ENCODE data around the gene SLC39A6.
"Not testable (repeated sequence)": the region's sequence is repeated elsewhere in the genome, so short reads cannot be mapped to it uniquely, and the experiment has no call there.

SLC39A6 gene

GRCh38 chr18:36141576-36141975, 12.4 kb upstream of the SLC39A6 start:
- in situ Hi-C loops (cut with MboI; ENCODE audit: low sequenced_read_pairs) = no loop called here

GRCh38 chr18:36139245-36139644, 10.1 kb upstream of the SLC39A6 start:
- in situ Hi-C loops (cut with MboI; ENCODE audit: low sequenced_read_pairs) = no loop called here

- in situ Hi-C loops (cut with MboI; ENCODE audit: low sequenced_read_pairs) = no loop called here
Observed at GRCh38 chr18:36135264-36135663, 6.1 kb upstream of the SLC39A6 start.

GRCh38 chr18:36132756-36133155, 3.6 kb upstream of the SLC39A6 start:
- in situ Hi-C loops (cut with MboI; ENCODE audit: low sequenced_read_pairs) = no loop called here

- in situ Hi-C loops (cut with MboI; ENCODE audit: low sequenced_read_pairs) = no loop called here
Observed at GRCh38 chr18:36131692-36132483, 2.7 kb upstream of the SLC39A6 start.

- in situ Hi-C loops (cut with MboI; ENCODE audit: low sequenced_read_pairs) = no loop called here
Observed at GRCh38 chr18:36130883-36131653, 1.9 kb upstream of the SLC39A6 start.

- in situ Hi-C loops (cut with MboI; ENCODE audit: low sequenced_read_pairs) = no loop called here
Observed at GRCh38 chr18:36130039-36130831, 1.1 kb upstream of the SLC39A6 start.

GRCh38 chr18:36128907-36129299, 237 bp downstream of the SLC39A6 start:
- in situ Hi-C loops (cut with MboI; ENCODE audit: low sequenced_read_pairs) = no loop called here

GRCh38 chr18:36128530-36128870, 640 bp downstream of the SLC39A6 start:
- in situ Hi-C loops (cut with MboI; ENCODE audit: low sequenced_read_pairs) = no loop called here

GRCh38 chr18:36127836-36128529, 1.2 kb downstream of the SLC39A6 start:
- in situ Hi-C loops (cut with MboI; ENCODE audit: low sequenced_read_pairs) = no loop called here

GRCh38 chr18:36126668-36127067, 2.5 kb downstream of the SLC39A6 start:
- in situ Hi-C loops (cut with MboI; ENCODE audit: low sequenced_read_pairs) = no loop called here

- in situ Hi-C loops (cut with MboI; ENCODE audit: low sequenced_read_pairs) = no loop called here
Observed at GRCh38 chr18:36124841-36125240, 4.3 kb downstream of the SLC39A6 start.

- in situ Hi-C loops (cut with MboI; ENCODE audit: low sequenced_read_pairs) = no loop called here
Observed at GRCh38 chr18:36120297-36120696, 8.8 kb downstream of the SLC39A6 start.

GRCh38 chr18:36116771-36117170, 12.4 kb downstream of the SLC39A6 start:
- in situ Hi-C loops (cut with MboI; ENCODE audit: low sequenced_read_pairs) = not testable (repeated sequence)

- in situ Hi-C loops (cut with MboI; ENCODE audit: low sequenced_read_pairs) = no loop called here
Observed at GRCh38 chr18:36114738-36115137, 14.4 kb downstream of the SLC39A6 start.

- in situ Hi-C loops (cut with MboI; ENCODE audit: low sequenced_read_pairs) = no loop called here
Observed at GRCh38 chr18:36114251-36114650, 14.9 kb downstream of the SLC39A6 start.

GRCh38 chr18:36112302-36112701, 16.8 kb downstream of the SLC39A6 start:
- in situ Hi-C loops (cut with MboI; ENCODE audit: low sequenced_read_pairs) = no loop called here

GRCh38 chr18:36109737-36110136, 19.4 kb downstream of the SLC39A6 start:
- in situ Hi-C loops (cut with MboI; ENCODE audit: low sequenced_read_pairs) = no loop called here

GRCh38 chr18:36108601-36109000, 20.5 kb downstream of the SLC39A6 start:
- in situ Hi-C loops (cut with MboI; ENCODE audit: low sequenced_read_pairs) = no loop called here

GRCh38 chr18:36108196-36108595, 20.9 kb downstream of the SLC39A6 start:
- in situ Hi-C loops (cut with MboI; ENCODE audit: low sequenced_read_pairs) = no loop called here

GRCh38 chr18:36107477-36107876, 21.7 kb downstream of the SLC39A6 start:
- in situ Hi-C loops (cut with MboI; ENCODE audit: low sequenced_read_pairs) = no loop called here

All from HL-60/S4 treated with retinoic acid at 250 ng/mL for 4 days and 3 days (cell line).